ENCODE data around the gene INSYN2A. TPM values are rescaled to one million over a fixed set of nuclear protein-coding genes. Genes with fewer than 3 reads are reported as not detected.

Gene INSYN2A
- total RNA-seq, 1 experiment from 2014 or later = 0.07 TPM

GRCh38 chr10:127198307-127198706 lies 1.9 kb upstream of the INSYN2A start:
- POLR2A ChIA-PET = no interaction called here
- H3K9me3 Mint-ChIP-seq (ENCODE audit: unreplicated experiment) = no peaks in the 10 kb centered on the region
- no peak for TF ChIP-seq CTCF (IDR thresholded peaks at IDR 0.05; ENCODE audit: unreplicated experiment)
- intact Hi-C loops (cut with micrococcal nuclease) = no loop called here
- no TSS peak for BruUV-seq (replicated peaks)
- H3K4me1 Mint-ChIP-seq (ENCODE audit: insufficient read depth, unreplicated experiment) = no peaks in the 10 kb centered on the region
- H3K27me3 Mint-ChIP-seq (ENCODE audit: insufficient read depth, unreplicated experiment) = no peaks in the 10 kb centered on the region
- no peak overlapping the region for H3K4me3 Mint-ChIP-seq (ENCODE audit: unreplicated experiment)
- H3K27ac Mint-ChIP-seq (ENCODE audit: low read depth, unreplicated experiment) = no peak overlapping the region
- no peaks in the 10 kb centered on the region for H3K36me3 Mint-ChIP-seq (ENCODE audit: insufficient read depth, unreplicated experiment)
- DNase-seq (ENCODE audit: unreplicated experiment) = no peak
- CTCF ChIA-PET = interaction anchor here (0.7 kb wide), 1 partner anchor 59 kb away, joined by 3 read pairs; no protein-coding TSS in a partner anchor

- POLR2A ChIA-PET = no interaction called here
- intact Hi-C loops (cut with micrococcal nuclease) = no loop called here
- peak overlapping the region; percentile 55 for H3K4me3 Mint-ChIP-seq (ENCODE audit: unreplicated experiment)
- no peaks in the 10 kb centered on the region for H3K9me3 Mint-ChIP-seq (ENCODE audit: unreplicated experiment)
- no peaks in the 10 kb centered on the region for H3K27me3 Mint-ChIP-seq (ENCODE audit: insufficient read depth, unreplicated experiment)
- DNase-seq (ENCODE audit: unreplicated experiment) = no peak
- H3K27ac Mint-ChIP-seq (ENCODE audit: low read depth, unreplicated experiment) = no peak overlapping the region
- no TSS peak for BruUV-seq (replicated peaks)
- no peak for TF ChIP-seq CTCF (IDR thresholded peaks at IDR 0.05; ENCODE audit: unreplicated experiment)
- CTCF ChIA-PET = interaction anchor here (0.6 kb wide), 1 partner anchor 11 kb away, joined by 3 read pairs; no protein-coding TSS in a partner anchor
- no peaks in the 10 kb centered on the region for H3K4me1 Mint-ChIP-seq (ENCODE audit: insufficient read depth, unreplicated experiment)
- H3K36me3 Mint-ChIP-seq (ENCODE audit: insufficient read depth, unreplicated experiment) = no peaks in the 10 kb centered on the region
Measured at GRCh38 chr10:127197154-127197432, 702 bp upstream of the INSYN2A start.

GRCh38 chr10:127195571-127196281 lies 665 bp downstream of the INSYN2A start:
- H3K27ac Mint-ChIP-seq (ENCODE audit: low read depth, unreplicated experiment) = no peak overlapping the region
- POLR2A ChIA-PET = no interaction called here

GRCh38 chr10:127195041-127195506 lies 1.3 kb downstream of the INSYN2A start:
- CTCF ChIA-PET = interaction anchor here (0.9 kb wide), 1 partner anchor 12 kb away, joined by 3 read pairs; no protein-coding TSS in a partner anchor
- Mint-ChIP-seq H3K9me3 (ENCODE audit: unreplicated experiment) (no peaks in the 10 kb centered on the region), H3K36me3 (ENCODE audit: insufficient read depth, unreplicated experiment) (peaks cover 6% of the 10 kb centered on the region), H3K27ac (ENCODE audit: low read depth, unreplicated experiment) (no peak overlapping the region), H3K27me3 (ENCODE audit: insufficient read depth, unreplicated experiment) (no peaks in the 10 kb centered on the region), H3K4me3 (ENCODE audit: unreplicated experiment) (no peak overlapping the region), H3K4me1 (ENCODE audit: insufficient read depth, unreplicated experiment) (no peaks in the 10 kb centered on the region)
- intact Hi-C loops (cut with micrococcal nuclease) = no loop called here
- no peak for TF ChIP-seq CTCF (IDR thresholded peaks at IDR 0.05; ENCODE audit: unreplicated experiment)
- DNase-seq (ENCODE audit: unreplicated experiment) = no peak
- no TSS peak for BruUV-seq (replicated peaks)
- POLR2A ChIA-PET = no interaction called here

More at GRCh38 chr10:127195571-127196281, 665 bp downstream of the INSYN2A start:
- BruUV-seq (replicated peaks) = no TSS peak
- intact Hi-C loops (cut with micrococcal nuclease) = no loop called here
- peaks cover 6% of the 10 kb centered on the region for H3K36me3 Mint-ChIP-seq (ENCODE audit: insufficient read depth, unreplicated experiment)
- CTCF ChIA-PET = interaction anchor here (0.6 to 0.7 kb wide), 2 partner anchors 105 to 1068 kb away, joined by 3 read pairs; no protein-coding TSS in a partner anchor
- no peaks in the 10 kb centered on the region for H3K9me3 Mint-ChIP-seq (ENCODE audit: unreplicated experiment)
- peak overlapping the region; percentile 55 for H3K4me3 Mint-ChIP-seq (ENCODE audit: unreplicated experiment)
- TF ChIP-seq CTCF (IDR thresholded peaks at IDR 0.05; ENCODE audit: unreplicated experiment) = no peak
- no peaks in the 10 kb centered on the region for H3K4me1 Mint-ChIP-seq (ENCODE audit: insufficient read depth, unreplicated experiment)
- H3K27me3 Mint-ChIP-seq (ENCODE audit: insufficient read depth, unreplicated experiment) = no peaks in the 10 kb centered on the region
- DNase-seq (ENCODE audit: unreplicated experiment) = no peak
